Left ventricle myocardium superior (tissue), 1 donor: ENCODE results near the gene WDR5. TPM values are rescaled to one million over a fixed set of nuclear protein-coding genes. Genes with fewer than 3 reads are reported as not detected.

ENCODE experiments used
- ATAC-seq: fragments of 200-7000 bp; cut with Tn5 transposase; one replicate; pipeline ENCODE4 v1.9.1; 2020; ENCODE audit warnings: mild to moderate bottlenecking, moderate library complexity
- DNase-seq: peaks from one replicate; pipeline ENCODE4 v3.0.0-alpha.2; 2020
- intact Hi-C: fragments of 100-400 bp; cut with micrococcal nuclease; formaldehyde crosslinking; loops from one replicate; pipeline ENCODE4 v1.11.0; 2022
- total RNA-seq: library from RNA; stranded (reverse); fragmentation: NEBNext Ultra II Directional; extraction: Animal tissue kit (Norgen Biotek cat#: 25700); gene quantifications from one replicate; pipeline ENCODE4 v1.2.1, GENCODE V29; 2021
- donor health status: DM: no; HTN: yes; CAD: no; lungs with severe emphysema.

Gene WDR5
- total RNA-seq, 1 donor from 2014 or later, result 19.6 TPM

GRCh38 chr9:134193912-134194535 lies 58.1 kb downstream of the WDR5 start:
- ATAC-seq (no peak), DNase-seq (no peak)
- intact Hi-C loops, result no loop called here

- ATAC-seq, result no peak
- intact Hi-C loops, result no loop called here
- no peak for DNase-seq
Observed at GRCh38 chr9:134195558-134195957, 59.7 kb downstream of the WDR5 start.

- DNase-seq, result no peak
- intact Hi-C loops, result no loop called here
- ATAC-seq, result no peak
Observed at GRCh38 chr9:134196911-134197310, 61.0 kb downstream of the WDR5 start.

- intact Hi-C loops, result no loop called here
- no peak for ATAC-seq
- DNase-seq, result no peak
Observed at GRCh38 chr9:134198791-134199190, 62.9 kb downstream of the WDR5 start.

- ATAC-seq, result no peak
- intact Hi-C loops, result no loop called here
- no peak for DNase-seq
Observed at GRCh38 chr9:134200730-134201129, 64.8 kb downstream of the WDR5 start.

GRCh38 chr9:134203224-134203623 lies 67.3 kb downstream of the WDR5 start:
- no peak for DNase-seq
- intact Hi-C loops, result no loop called here
- ATAC-seq, result no peak

GRCh38 chr9:134204041-134204440 lies 68.2 kb downstream of the WDR5 start:
- no peak for DNase-seq
- intact Hi-C loops, result no loop called here
- no peak for ATAC-seq

GRCh38 chr9:134204991-134205578 lies 69.2 kb downstream of the WDR5 start:
- intact Hi-C loops, result no loop called here
- ATAC-seq (no peak), DNase-seq (peak; percentile 36)

- DNase-seq (peak; percentile 84), ATAC-seq (peak; percentile 53)
- intact Hi-C loops, result no loop called here
Observed at GRCh38 chr9:134205672-134206310, 69.9 kb downstream of the WDR5 start.

GRCh38 chr9:134206311-134207300 lies 70.7 kb downstream of the WDR5 start:
- intact Hi-C loops, result no loop called here
- no peak for ATAC-seq

GRCh38 chr9:134208310-134208841 lies 72.5 kb downstream of the WDR5 start:
- ATAC-seq (peak; percentile 86), DNase-seq (peak; percentile 92)
- intact Hi-C loops, result no loop called here

More at GRCh38 chr9:134206311-134207300, 70.7 kb downstream of the WDR5 start:
- peak; percentile 25 for DNase-seq

- DNase-seq (no peak), ATAC-seq (no peak)
- intact Hi-C loops, result no loop called here
Observed at GRCh38 chr9:134208981-134209725, 73.3 kb downstream of the WDR5 start.

Other genes starting within 250 kb of the WDR5 start
- 6.1 TPM for gene VAV2, start 143.8 kb upstream of the WDR5 start, total RNA-seq
- gene BRD3OS, start 110.6 kb upstream of the WDR5 start, total RNA-seq, result 4.7 TPM
- 28.7 TPM for gene BRD3, start 68.1 kb upstream of the WDR5 start, total RNA-seq
- 94.3 TPM for gene RNU6ATAC, start 28.5 kb downstream of the WDR5 start, total RNA-seq
- gene RXRA, start 190.4 kb downstream of the WDR5 start, total RNA-seq, result 90.8 TPM